SU-DHL-6 (cell line): ENCODE measurements around the gene IRX6.

ENCODE experiments used
- H2AFZ ChIP-seq: fragments of 200-600 bp; sonication (generic); 2 replicates; pipeline ENCODE4 v1.6.1; 2014; ENCODE audit warnings: low read depth, mild to moderate bottlenecking, moderate library complexity, mixed read lengths, antibody characterized with exemption, low read length; ENCODE audit not compliant: severe bottlenecking
- H3F3A ChIP-seq: fragments of 200-600 bp; shearing (Covaris generic); 2 replicates; pipeline ENCODE4 v1.6.0; 2016; ENCODE audit warnings: antibody characterized with exemption, mild to moderate bottlenecking; ENCODE audit not compliant: insufficient read depth
- H3K27ac ChIP-seq: fragments of 200-600 bp; sonication (generic); 2 replicates; pipeline ENCODE4 v1.5.1; 2016; ENCODE audit warnings: low read depth, mild to moderate bottlenecking, low read length, moderate library complexity, mixed read lengths
- H3K27me3 ChIP-seq: fragments of 200-600 bp; sonication (generic), shearing (Covaris generic); 2 replicates; pipeline ENCODE4 v1.6.0; 2014; ENCODE audit warnings: mild to moderate bottlenecking, low read length
- H3K36me3 ChIP-seq: fragments of 200-600 bp; sonication (generic); 2 replicates; pipeline ENCODE4 v1.6.1; 2014; ENCODE audit warnings: mild to moderate bottlenecking, low read length, mixed read lengths
- H3K4me2 ChIP-seq: fragments of 300-600, 200-600 bp; shearing (Covaris generic), sonication (generic); 2 replicates; pipeline ENCODE4 v1.6.0; 2014; ENCODE audit warnings: low read length, low read depth, mild to moderate bottlenecking; ENCODE audit not compliant: poor library complexity, severe bottlenecking
- H3K4me3 ChIP-seq: fragments of 200-600 bp; sonication (generic); 2 replicates; pipeline ENCODE4 v1.5.1; 2014; ENCODE audit warnings: antibody characterized with exemption, low read length, mild to moderate bottlenecking, mixed read lengths; ENCODE audit not compliant: insufficient read depth, poor library complexity, severe bottlenecking
- H3K79me2 ChIP-seq: fragments of 200-600 bp; sonication (generic); 2 replicates; pipeline ENCODE4 v1.6.1; 2014; ENCODE audit warnings: mild to moderate bottlenecking, low read length, moderate library complexity; ENCODE audit not compliant: insufficient read depth
- H3K9ac ChIP-seq: fragments of 200-600 bp; sonication (generic); 2 replicates; pipeline ENCODE4 v1.7.0; 2014; ENCODE audit warnings: mild to moderate bottlenecking, low read length
- H3K9me2 ChIP-seq: fragments of 200-600 bp; sonication (generic); replicated peaks from 2 replicates; pipeline ENCODE4 v1.6.1; 2014; ENCODE audit warnings: low read length; ENCODE audit not compliant: insufficient read depth
- H3K9me3 ChIP-seq: fragments of 200-600 bp; sonication (generic); 2 replicates; pipeline ENCODE4 v1.6.1; 2014; ENCODE audit warnings: low read length, mixed read lengths; ENCODE audit not compliant: insufficient read depth
- H4K20me1 ChIP-seq: fragments of 200-600 bp; sonication (generic); 2 replicates; pipeline ENCODE4 v1.6.1; 2014; ENCODE audit warnings: low read depth, mild to moderate bottlenecking, antibody characterized with exemption, low read length, moderate library complexity, mixed read lengths
- CTCF ChIP-seq: fragments of 200-600 bp; sonication (generic); IDR thresholded peaks from one replicate; pipeline ENCODE4 v1.5.1; 2017; ENCODE audit warnings: antibody characterized with exemption, mild to moderate bottlenecking, low read length, moderate library complexity; ENCODE audit not compliant: insufficient read depth, poor library complexity, severe bottlenecking
- EZH2phosphoT487 ChIP-seq: fragments of 200-600 bp; sonication (generic), shearing (Covaris generic); conservative IDR thresholded peaks from 2 replicates; pipeline ENCODE4 v1.6.1; 2018; ENCODE audit warnings: mild to moderate bottlenecking, antibody characterized with exemption, low read length, moderate library complexity, mixed read lengths

Gene IRX6

GRCh38 chr16:55275869-55276268 lies 48.1 kb upstream of the IRX6 start:
- Histone ChIP-seq H3K79me2 (no peaks in the 10 kb centered on the region), H3K9me2 (no peaks in the 10 kb centered on the region), H3K27me3 (no peaks in the 10 kb centered on the region), H3F3A (no peaks in the 10 kb centered on the region), H3K9me3 (no peaks in the 10 kb centered on the region), H3K4me2 (no peak overlapping the region), H3K9ac (no peak overlapping the region), H3K27ac (no peak overlapping the region), H2AFZ (no peak overlapping the region), H3K4me3 (no peak overlapping the region), H3K36me3 (no peaks in the 10 kb centered on the region), H4K20me1 (no peaks in the 10 kb centered on the region)
- TF ChIP-seq CTCF, result no peak
- TF ChIP-seq EZH2phosphoT487, result no peak

GRCh38 chr16:55277536-55277935 lies 46.5 kb upstream of the IRX6 start:
- Histone ChIP-seq H3K36me3 (no peaks in the 10 kb centered on the region), H3K9ac (no peak overlapping the region), H2AFZ (no peak overlapping the region), H4K20me1 (no peaks in the 10 kb centered on the region), H3K27ac (no peak overlapping the region), H3K9me3 (no peaks in the 10 kb centered on the region), H3K27me3 (no peaks in the 10 kb centered on the region), H3F3A (no peaks in the 10 kb centered on the region), H3K79me2 (no peaks in the 10 kb centered on the region), H3K4me2 (no peak overlapping the region), H3K4me3 (no peak overlapping the region), H3K9me2 (no peaks in the 10 kb centered on the region)
- TF ChIP-seq CTCF (no peak), EZH2phosphoT487 (no peak)

- Histone ChIP-seq H4K20me1 (no peaks in the 10 kb centered on the region), H3K27me3 (no peaks in the 10 kb centered on the region), H3K9me2 (no peaks in the 10 kb centered on the region), H3K4me3 (no peak overlapping the region), H3K36me3 (no peaks in the 10 kb centered on the region), H3F3A (no peaks in the 10 kb centered on the region), H3K27ac (no peak overlapping the region), H3K9me3 (no peaks in the 10 kb centered on the region), H3K79me2 (no peaks in the 10 kb centered on the region), H3K4me2 (no peak overlapping the region), H3K9ac (no peak overlapping the region), H2AFZ (no peak overlapping the region)
- no peak for TF ChIP-seq EZH2phosphoT487
- TF ChIP-seq CTCF, result no peak
Measured at GRCh38 chr16:55279598-55279997, 44.4 kb upstream of the IRX6 start.

- H3F3A ChIP-seq, result no peaks in the 10 kb centered on the region
- H4K20me1 ChIP-seq, result no peaks in the 10 kb centered on the region
- H3K9me3 ChIP-seq, result no peaks in the 10 kb centered on the region
- TF ChIP-seq CTCF (no peak), EZH2phosphoT487 (no peak)
- no peaks in the 10 kb centered on the region for H3K79me2 ChIP-seq
- H2AFZ ChIP-seq, result no peak overlapping the region
- no peak overlapping the region for H3K4me3 ChIP-seq
- no peaks in the 10 kb centered on the region for H3K36me3 ChIP-seq
- H3K4me2 ChIP-seq, result no peak overlapping the region
- no peak overlapping the region for H3K27ac ChIP-seq
- no peak overlapping the region for H3K9ac ChIP-seq
- no peaks in the 10 kb centered on the region for H3K27me3 ChIP-seq
- no peaks in the 10 kb centered on the region for H3K9me2 ChIP-seq
Measured at GRCh38 chr16:55280587-55280986, 43.4 kb upstream of the IRX6 start.
